ENCODE measurements around the gene AKR7A2. TPM values are rescaled to one million over a fixed set of nuclear protein-coding genes. Genes with fewer than 3 reads are reported as not detected.

The AKR7A2 gene
- total and polyA plus RNA-seq, 7 experiments from 2014 or later: 15.7 to 115 (median 26.3) TPM

DNA sequence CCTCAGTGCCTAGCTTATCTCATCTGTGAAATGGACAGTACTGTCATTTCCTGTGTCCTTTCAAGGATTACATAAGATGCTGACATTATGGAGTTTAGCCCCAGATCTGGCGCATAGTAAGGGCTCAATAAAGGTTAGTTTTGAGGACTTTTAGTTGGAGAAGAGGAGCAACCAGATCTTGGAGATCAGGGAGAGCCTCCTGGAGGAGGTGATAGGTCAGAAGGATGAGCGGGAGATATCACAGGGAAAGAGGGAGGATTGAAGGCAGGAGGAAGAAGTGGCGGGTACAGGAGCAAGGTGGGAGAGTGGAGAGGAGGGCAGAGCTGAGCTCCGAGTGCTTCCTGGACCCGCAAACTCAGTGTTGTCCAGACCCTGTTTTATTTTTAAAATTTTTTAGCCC, 17.7 kb upstream of the AKR7A2 start:
- Histone ChIP-seq H3K27ac (ENCODE audit: low read depth, low read length) (no peak overlapping the region), H3K36me3 (ENCODE audit: control insufficient read depth in 2 of 3, insufficient read depth in 3 of 3, low read length in 3 of 3) (peaks cover 0 to 16% (median 0%) of the 10 kb centered on the region in 3 experiments), H3K4me1 (ENCODE audit: control insufficient read depth in 2 of 2, insufficient read depth in 2 of 2, low read length in 2 of 2) (no peaks in the 10 kb centered on the region), H3K4me3 (ENCODE audit: low read length) (no peak overlapping the region), H3K9me3 (ENCODE audit: control insufficient read depth in 2 of 3, low read length in 3 of 3) (no peaks in the 10 kb centered on the region), H3K27me3 (ENCODE audit: control insufficient read depth in 2 of 2, insufficient read depth in 2 of 2, low read length in 2 of 2) (no peaks in the 10 kb centered on the region)
- Mint-ChIP-seq H3K4me3 (peak overlapping the region in 2 of 10 donors; percentile 5 to 34), H3K36me3 (no peaks in the 10 kb centered on the region), H3K27me3 (no peaks in the 10 kb centered on the region), H3K9me3 (peaks cover 0 to 9% (median 0%) of the 10 kb centered on the region in 11 donors), H3K4me1 (peaks cover 0 to 3% (median 0%) of the 10 kb centered on the region in 7 donors), H3K27ac (peak overlapping the region in 3 of 9 donors; percentile 45 to 84 (median 81))
- ChIA-PET CTCF (interaction anchor here (1.0 kb wide), 1 partner anchor 12 kb away, joined by 3 read pairs; no protein-coding TSS in a partner anchor), POLR2A (no interaction called here)
- intact Hi-C loops (cut with micrococcal nuclease): no loop called here
- ATAC-seq (no peak), DNase-seq (no peak)

DNA sequence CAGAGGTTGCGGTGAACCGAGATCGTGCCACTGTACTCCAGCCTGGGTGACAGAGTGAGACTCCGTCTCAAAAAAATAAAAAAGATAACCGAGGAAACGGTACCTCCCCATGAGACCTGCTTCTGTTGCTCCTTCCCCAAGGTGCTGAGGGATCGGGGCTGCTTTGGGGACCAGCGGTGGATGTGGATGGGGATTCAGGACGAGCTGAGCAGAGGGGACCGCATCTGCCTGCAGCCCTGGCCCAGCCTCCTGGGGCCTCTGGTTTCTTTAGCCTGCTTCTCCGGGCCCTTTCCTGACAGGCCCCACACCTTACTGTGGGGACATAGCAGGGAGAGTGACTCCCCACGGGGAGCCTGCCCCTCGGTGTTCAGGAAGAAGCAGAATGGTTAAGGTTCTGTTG, 17.2 kb upstream of the AKR7A2 start:
- ChIA-PET CTCF (interaction anchor here (0.6 kb wide), 1 partner anchor 253 kb away, joined by 3 read pairs; no protein-coding TSS in a partner anchor), POLR2A (no interaction called here)
- ATAC-seq (no peak), DNase-seq (no peak)
- Histone ChIP-seq H3K4me1 (ENCODE audit: control insufficient read depth in 2 of 2, insufficient read depth in 2 of 2, low read length in 2 of 2) (no peaks in the 10 kb centered on the region), H3K27me3 (ENCODE audit: control insufficient read depth in 2 of 2, insufficient read depth in 2 of 2, low read length in 2 of 2) (no peaks in the 10 kb centered on the region), H3K4me3 (ENCODE audit: low read length) (no peak overlapping the region), H3K9me3 (ENCODE audit: control insufficient read depth in 2 of 3, low read length in 3 of 3) (no peaks in the 10 kb centered on the region), H3K36me3 (ENCODE audit: control insufficient read depth in 2 of 3, insufficient read depth in 3 of 3, low read length in 3 of 3) (peaks cover 0 to 20% (median 0%) of the 10 kb centered on the region in 3 experiments), H3K27ac (ENCODE audit: low read depth, low read length) (no peak overlapping the region)
- H3K27me3 Mint-ChIP-seq: no peaks in the 10 kb centered on the region
- intact Hi-C loops (cut with micrococcal nuclease): no loop called here
- H3K36me3 Mint-ChIP-seq: no peaks in the 10 kb centered on the region
- H3K4me3 Mint-ChIP-seq: no peak overlapping the region
- H3K27ac Mint-ChIP-seq: peak overlapping the region in 1 of 9 donors; percentile 84
- H3K4me1 Mint-ChIP-seq: peaks cover 0 to 3% (median 0%) of the 10 kb centered on the region in 7 donors
- peaks cover 0 to 9% (median 0%) of the 10 kb centered on the region in 11 donors for H3K9me3 Mint-ChIP-seq

DNA sequence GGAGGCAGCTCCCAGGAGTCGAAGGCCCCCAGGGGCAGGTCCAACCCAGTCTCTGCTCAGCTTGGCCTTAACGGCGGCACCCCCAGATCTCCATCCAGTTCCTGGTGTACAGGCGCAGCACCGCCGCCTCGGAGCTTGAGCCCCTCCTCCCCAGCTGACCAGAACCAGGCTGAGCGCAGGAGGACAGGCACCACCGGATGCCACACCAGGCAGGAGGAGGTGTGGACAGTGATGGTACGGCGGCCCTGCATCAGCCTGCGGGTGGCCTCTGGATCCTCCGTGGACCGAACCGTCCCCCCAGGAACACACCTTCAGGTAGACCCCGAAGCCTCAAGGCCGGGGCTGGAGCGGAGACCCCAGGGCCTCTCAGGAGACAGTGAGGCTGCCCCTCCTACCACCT, 16.5 kb upstream of the AKR7A2 start:
- Mint-ChIP-seq H3K27ac (peak overlapping the region in 1 of 9 donors; percentile 28), H3K36me3 (peaks cover 0 to 3% (median 0%) of the 10 kb centered on the region in 5 donors), H3K9me3 (peaks cover 0 to 9% (median 0%) of the 10 kb centered on the region in 11 donors), H3K27me3 (no peaks in the 10 kb centered on the region), H3K4me1 (peaks cover 0 to 3% (median 0%) of the 10 kb centered on the region in 7 donors), H3K4me3 (no peak overlapping the region)
- ChIA-PET POLR2A (no interaction called here), CTCF (interaction anchor here (0.6 kb wide), 1 partner anchor 254 kb away, joined by 3 read pairs; no protein-coding TSS in a partner anchor)
- intact Hi-C loops (cut with micrococcal nuclease): no loop called here
- ATAC-seq (no peak), DNase-seq (no peak)
- Histone ChIP-seq H3K4me3 (ENCODE audit: low read length) (no peak overlapping the region), H3K4me1 (ENCODE audit: control insufficient read depth in 2 of 2, insufficient read depth in 2 of 2, low read length in 2 of 2) (no peaks in the 10 kb centered on the region), H3K27ac (ENCODE audit: low read depth, low read length) (no peak overlapping the region), H3K27me3 (ENCODE audit: control insufficient read depth in 2 of 2, insufficient read depth in 2 of 2, low read length in 2 of 2) (no peaks in the 10 kb centered on the region), H3K9me3 (ENCODE audit: control insufficient read depth in 2 of 3, low read length in 3 of 3) (no peaks in the 10 kb centered on the region), H3K36me3 (ENCODE audit: control insufficient read depth in 2 of 3, insufficient read depth in 3 of 3, low read length in 3 of 3) (peaks cover 0 to 27% (median 0%) of the 10 kb centered on the region in 3 experiments)

DNA sequence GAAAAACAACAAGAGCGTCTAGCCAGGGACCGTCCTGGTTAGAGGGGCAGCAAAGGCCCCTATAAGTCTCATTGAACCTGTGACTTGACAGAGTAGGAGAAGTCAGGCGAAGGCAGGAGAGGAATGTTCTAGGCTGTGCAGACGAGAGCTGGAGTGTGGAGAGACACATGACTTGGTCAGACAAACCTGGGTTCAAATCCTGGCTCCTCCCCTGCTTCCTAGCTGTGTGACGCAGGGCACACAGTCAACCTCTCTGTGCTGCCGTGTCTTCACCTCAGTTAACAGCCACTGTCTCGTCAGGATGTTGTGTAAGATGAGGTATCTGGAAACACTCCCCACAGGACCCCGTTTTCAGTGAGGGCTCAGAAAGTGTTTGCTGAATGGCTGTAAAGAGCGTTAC, 15.8 kb upstream of the AKR7A2 start:
- Mint-ChIP-seq H3K9me3 (peaks cover 0 to 9% (median 0%) of the 10 kb centered on the region in 11 donors), H3K27ac (peak overlapping the region in 3 of 9 donors; percentile 12 to 51 (median 36)), H3K27me3 (no peaks in the 10 kb centered on the region), H3K4me1 (peaks cover 0 to 6% (median 0%) of the 10 kb centered on the region in 7 donors), H3K36me3 (peaks cover 0 to 5% (median 0%) of the 10 kb centered on the region in 5 donors), H3K4me3 (peak overlapping the region in 1 of 10 donors; percentile 42)
- H3K36me3 ChIP-seq (ENCODE audit: control insufficient read depth in 2 of 3, insufficient read depth in 3 of 3, low read length in 3 of 3): peaks cover 0 to 27% (median 0%) of the 10 kb centered on the region in 3 experiments
- H3K4me1 ChIP-seq (ENCODE audit: control insufficient read depth in 2 of 2, insufficient read depth in 2 of 2, low read length in 2 of 2): no peaks in the 10 kb centered on the region
- no peak for DNase-seq
- no peak overlapping the region for H3K27ac ChIP-seq (ENCODE audit: low read depth, low read length)
- no peaks in the 10 kb centered on the region for H3K9me3 ChIP-seq (ENCODE audit: control insufficient read depth in 2 of 3, low read length in 3 of 3)
- intact Hi-C loops (cut with micrococcal nuclease): no loop called here
- no peaks in the 10 kb centered on the region for H3K27me3 ChIP-seq (ENCODE audit: control insufficient read depth in 2 of 2, insufficient read depth in 2 of 2, low read length in 2 of 2)
- ChIA-PET CTCF (no interaction called here), POLR2A (no interaction called here)
- H3K4me3 ChIP-seq (ENCODE audit: low read length): no peak overlapping the region
- ATAC-seq: no peak

DNA sequence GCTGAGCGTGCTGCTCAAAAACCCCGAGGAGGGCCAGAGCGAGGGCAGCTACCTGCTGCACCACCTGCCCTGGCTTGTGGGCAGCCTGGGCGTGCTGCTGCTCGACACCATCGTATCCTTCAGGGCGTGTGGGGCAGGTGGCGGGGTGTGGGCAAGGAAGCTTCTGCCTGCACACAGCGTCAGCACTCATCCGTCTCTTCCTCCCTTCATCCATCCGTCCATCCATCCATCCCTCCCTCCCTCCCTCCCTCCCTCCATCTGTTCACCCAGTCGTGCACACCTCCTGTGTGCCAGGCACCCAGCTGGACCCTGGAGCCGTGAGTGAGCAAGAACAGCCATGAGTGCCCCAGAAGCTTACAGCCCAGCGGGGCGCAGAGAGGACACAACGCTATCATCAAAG, 15.4 kb upstream of the AKR7A2 start:
- peak overlapping the region in 2 of 9 donors; percentile 36 to 51 for H3K27ac Mint-ChIP-seq
- peaks cover 0 to 27% (median 0%) of the 10 kb centered on the region in 3 experiments for H3K36me3 ChIP-seq (ENCODE audit: control insufficient read depth in 2 of 3, insufficient read depth in 3 of 3, low read length in 3 of 3)
- CTCF ChIA-PET: no interaction called here

DNA sequence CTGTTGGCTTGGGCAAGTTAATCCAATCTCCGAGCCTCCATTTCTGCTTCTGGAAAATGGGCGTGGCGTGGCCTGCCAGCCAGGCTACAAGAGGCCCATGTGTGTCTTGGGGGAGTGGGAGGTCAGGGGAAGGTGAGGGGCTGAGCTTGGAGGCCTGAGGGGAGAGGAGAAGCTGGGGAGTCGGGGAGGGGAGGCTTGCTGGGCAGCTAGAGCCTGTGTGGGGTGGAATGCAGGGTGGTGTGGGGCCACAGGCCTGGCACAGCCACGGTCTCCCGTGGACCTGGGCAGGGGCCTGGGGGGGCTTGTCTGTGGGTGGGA, 14.8 kb upstream of the AKR7A2 start:
- intact Hi-C loops (cut with micrococcal nuclease): no loop called here
- Histone ChIP-seq H3K36me3 (ENCODE audit: control insufficient read depth in 2 of 3, insufficient read depth in 3 of 3, low read length in 3 of 3) (peaks cover 0 to 27% (median 0%) of the 10 kb centered on the region in 3 experiments), H3K4me3 (ENCODE audit: low read length) (no peak overlapping the region), H3K27ac (ENCODE audit: low read depth, low read length) (no peak overlapping the region), H3K27me3 (ENCODE audit: control insufficient read depth in 2 of 2, insufficient read depth in 2 of 2, low read length in 2 of 2) (no peaks in the 10 kb centered on the region), H3K4me1 (ENCODE audit: control insufficient read depth in 2 of 2, insufficient read depth in 2 of 2, low read length in 2 of 2) (no peaks in the 10 kb centered on the region), H3K9me3 (ENCODE audit: control insufficient read depth in 2 of 3, low read length in 3 of 3) (no peaks in the 10 kb centered on the region)
- Mint-ChIP-seq H3K36me3 (peaks cover 0 to 8% (median 0%) of the 10 kb centered on the region in 5 donors), H3K4me3 (no peak overlapping the region), H3K27ac (peak overlapping the region in 3 of 9 donors; percentile 13 to 28 (median 23)), H3K4me1 (peaks cover 0 to 14% (median 0%) of the 10 kb centered on the region in 7 donors), H3K9me3 (peaks cover 0 to 7% (median 0%) of the 10 kb centered on the region in 11 donors), H3K27me3 (no peaks in the 10 kb centered on the region)
- ChIA-PET CTCF (no interaction called here), POLR2A (no interaction called here)
- DNase-seq: no peak
- ATAC-seq: no peak

More for the DNA sequence above, 15.4 kb upstream of the AKR7A2 start:
- intact Hi-C loops (cut with micrococcal nuclease): no loop called here
- Histone ChIP-seq H3K9me3 (ENCODE audit: control insufficient read depth in 2 of 3, low read length in 3 of 3) (no peaks in the 10 kb centered on the region), H3K4me1 (ENCODE audit: control insufficient read depth in 2 of 2, insufficient read depth in 2 of 2, low read length in 2 of 2) (no peaks in the 10 kb centered on the region), H3K4me3 (ENCODE audit: low read length) (no peak overlapping the region), H3K27me3 (ENCODE audit: control insufficient read depth in 2 of 2, insufficient read depth in 2 of 2, low read length in 2 of 2) (no peaks in the 10 kb centered on the region), H3K27ac (ENCODE audit: low read depth, low read length) (no peak overlapping the region)
- Mint-ChIP-seq H3K27me3 (no peaks in the 10 kb centered on the region), H3K9me3 (peaks cover 0 to 9% (median 0%) of the 10 kb centered on the region in 11 donors), H3K4me3 (peak overlapping the region in 1 of 10 donors; percentile 42), H3K36me3 (peaks cover 0 to 7% (median 0%) of the 10 kb centered on the region in 5 donors), H3K4me1 (peaks cover 0 to 11% (median 0%) of the 10 kb centered on the region in 7 donors)
- no peak for DNase-seq
- POLR2A ChIA-PET: no interaction called here
- ATAC-seq: no peak
